ENCODE measurements around the gene HNRNPLL. TPM values are rescaled to one million over a fixed set of nuclear protein-coding genes. Genes with fewer than 3 reads are reported as not detected.

Gene HNRNPLL
- total and polyA plus RNA-seq, 2 of the 13 experiments (the other 11 are each of a cell fraction or from before 2014, with no cell fraction given): 49.4 to 103 TPM

GRCh38 chr2:38602732-38603401 lies at the start of gene HNRNPLL (continued):
- peak; percentile 79; the same call in 1 of the 2 replicates for TF ChIP-seq TFDP1 (CRISPR knock-in tag; IDR thresholded peaks at IDR 0.05; ENCODE audit: borderline replicate concordance)
- no peak for TF ChIP-seq TRIM22 (IDR thresholded peaks at IDR 0.05)
- TF ChIP-seq SETDB1 (CRISPR knock-in tag; IDR thresholded peaks at IDR 0.05; ENCODE audit: borderline replicate concordance): no peak
- peak; percentile 79 for TF ChIP-seq MAX (IDR thresholded peaks at IDR 0.05)
- no peak for TF ChIP-seq ZMAT5 (CRISPR knock-in tag; IDR thresholded peaks at IDR 0.05; ENCODE audit: borderline replicate concordance, low read depth)
- TF ChIP-seq CSRNP2 (CRISPR knock-in tag; conservative IDR thresholded peaks at IDR 0.05; ENCODE audit: low read depth): no peak
- TF ChIP-seq LCORL (IDR thresholded peaks at IDR 0.05): no peak
- TF ChIP-seq LCORL (CRISPR knock-in tag; IDR thresholded peaks at IDR 0.05): peak; percentile 40; the same call in 1 of the 2 replicates
- TF ChIP-seq KMT2A (CRISPR knock-in tag; IDR thresholded peaks at IDR 0.05): peak; percentile 94
- TF ChIP-seq ZNF484 (CRISPR knock-in tag; IDR thresholded peaks at IDR 0.05; ENCODE audit: borderline replicate concordance, low read depth): no peak
- peak; percentile 57; the same call in 1 of the 2 replicates for TF ChIP-seq GZF1 (CRISPR knock-in tag; IDR thresholded peaks at IDR 0.05)
- TF ChIP-seq SRF (IDR thresholded peaks at IDR 0.05; ENCODE audit: low read depth, low read length): 0 out of 2 replicates have a peak, but pooled peaks have one; percentile 26
- TF ChIP-seq ONECUT2 (CRISPR knock-in tag; IDR thresholded peaks at IDR 0.05): 0 out of 2 replicates have a peak, but pooled peaks have one; percentile 17
- TF ChIP-seq SRSF4 (IDR thresholded peaks at IDR 0.05; ENCODE audit: low read depth, low read length, poor library complexity, severe bottlenecking): no peak
- no peak for TF ChIP-seq CCAR2 (optimal IDR thresholded peaks at IDR 0.05; ENCODE audit: low read depth, low read length)
- TF ChIP-seq ZNF737 (CRISPR knock-in tag; IDR thresholded peaks at IDR 0.05; ENCODE audit: borderline replicate concordance): no peak
- peak; percentile 92; the same call in 1 of the 2 replicates for TF ChIP-seq CBX5 (CRISPR knock-in tag; IDR thresholded peaks at IDR 0.05; ENCODE audit: borderline replicate concordance)
- peak; percentile 47 for TF ChIP-seq ZEB1 (IDR thresholded peaks at IDR 0.05; ENCODE audit: insufficient replicate concordance, low read depth)
- peak; percentile 67 for TF ChIP-seq TEAD3 (CRISPR knock-in tag; optimal IDR thresholded peaks at IDR 0.05; ENCODE audit: borderline replicate concordance)
- no peak; the same call in 1 of the 2 replicates for TF ChIP-seq BRF2 (CRISPR knock-in tag; IDR thresholded peaks at IDR 0.05)
- peak; percentile 89 for TF ChIP-seq ZNF788 (CRISPR knock-in tag; IDR thresholded peaks at IDR 0.05; ENCODE audit: borderline replicate concordance)
- TF ChIP-seq ZFP36L2 (CRISPR knock-in tag; IDR thresholded peaks at IDR 0.05): no peak
- peak; percentile 65 for TF ChIP-seq TBL1XR1 (IDR thresholded peaks at IDR 0.05; ENCODE audit: borderline replicate concordance, low read length, partially characterized antibody)
- TF ChIP-seq FOXO1 (CRISPR knock-in tag; IDR thresholded peaks at IDR 0.05): peak; percentile 60
